CD14-positive monocyte (primary cell): Measurements from ENCODE around the gene CWC15. TPM values are rescaled to one million over a fixed set of nuclear protein-coding genes. Genes with fewer than 3 reads are reported as not detected.

Experiments used
- DNase-seq, 3 donors: peaks; one replicate each; pipeline ENCODE4 v3.0.0-alpha.2; 2011 to 2022
- H2AFZ ChIP-seq: 2 replicates; pipeline ENCODE4 v1.6.0; 2012; ENCODE audit warnings: mild to moderate bottlenecking, low read depth, low read length, inconsistent platforms; ENCODE audit not compliant: insufficient read depth, poor library complexity, severe bottlenecking
- H3K27ac ChIP-seq, 2 donors: 1 replicate in 1 of 2; 2 replicates in 1 of 2; pipeline ENCODE4 v1.5.1; 2012 to 2013; ENCODE audit warnings: low read length in 2 of 2, control low read depth in 1 of 2, inconsistent platforms in 1 of 2, low read depth in 1 of 2, mild to moderate bottlenecking in 1 of 2
- H3K27me3 ChIP-seq, 2 donors: one replicate each; pipeline versions ENCODE4 v1.6.0 to v1.6.1; 2011 to 2013; ENCODE audit warnings: low read length in 2 of 2; ENCODE audit not compliant: control insufficient read depth in 2 of 2, insufficient read depth in 2 of 2
- H3K36me3 ChIP-seq, 2 donors: replicated peaks in 1 of 2; 1 replicate in 1 of 2; 2 replicates in 1 of 2; pipeline versions ENCODE4 v1.5.1 to v1.6.1; 2012 to 2013; ENCODE audit warnings: low read length in 2 of 2, control low read depth in 1 of 2, inconsistent platforms in 1 of 2, mild to moderate bottlenecking in 1 of 2; ENCODE audit not compliant: insufficient read depth in 2 of 2, control insufficient read depth in 1 of 2
- H3K4me1 ChIP-seq, 2 donors: 1 replicate in 1 of 2; 2 replicates in 1 of 2; pipeline versions ENCODE4 v1.5.1 to v1.6.1; 2012 to 2013; ENCODE audit warnings: low read length in 2 of 2, control low read depth in 1 of 2, inconsistent platforms in 1 of 2, mild to moderate bottlenecking in 1 of 2, moderate library complexity in 1 of 2; ENCODE audit not compliant: insufficient read depth in 2 of 2, control insufficient read depth in 1 of 2
- H3K4me2 ChIP-seq: replicated peaks from 2 replicates; pipeline ENCODE3; 2012; ENCODE audit warnings: low read length, moderate library complexity, mild to moderate bottlenecking; ENCODE audit not compliant: poor library complexity, severe bottlenecking; ENCODE audit errors: extremely low read depth
- H3K4me3 ChIP-seq, 3 experiments: fragments of 200-600 bp in 1 of 3; sonication (generic) in 1 of 3; replicated peaks in 1 of 3; 1 replicate in 2 of 3; 2 replicates in 1 of 3; pipeline ENCODE4 v1.5.1; 2011 to 2013; ENCODE audit warnings: low read length in 3 of 3, mild to moderate bottlenecking in 3 of 3, control low read depth in 2 of 3, low read depth in 2 of 3, inconsistent platforms in 1 of 3, moderate library complexity in 1 of 3
- H3K79me2 ChIP-seq: 2 replicates; pipeline ENCODE4 v1.6.0; 2012; ENCODE audit warnings: mild to moderate bottlenecking, control low read depth, inconsistent platforms, low read length, moderate library complexity; ENCODE audit not compliant: insufficient read depth
- H3K9ac ChIP-seq: 2 replicates; pipeline ENCODE4 v1.6.0; 2017; ENCODE audit warnings: low read length, mild to moderate bottlenecking; ENCODE audit not compliant: insufficient read depth, poor library complexity, severe bottlenecking
- H3K9me3 ChIP-seq, 2 donors: replicated peaks in 1 of 2; 1 replicate in 1 of 2; 2 replicates in 1 of 2; pipeline versions ENCODE4 v1.5.1 to v1.6.1; 2012 to 2013; ENCODE audit warnings: low read length in 2 of 2, control low read depth in 1 of 2; ENCODE audit not compliant: control insufficient read depth in 1 of 2, insufficient read depth in 1 of 2
- H4K20me1 ChIP-seq: 2 replicates; pipeline ENCODE4 v1.6.0; 2012; ENCODE audit warnings: mild to moderate bottlenecking, low read length, control low read depth, moderate library complexity; ENCODE audit not compliant: insufficient read depth
- H3K27ac Mint-ChIP-seq, 7 donors: one replicate each; pipeline ENCODE4 v1.8.0; 2020; ENCODE audit warnings: mild to moderate bottlenecking in 7 of 7, mixed read lengths in 7 of 7, moderate library complexity in 6 of 7, inconsistent platforms in 2 of 7
- H3K27me3 Mint-ChIP-seq, 3 donors: one replicate each; pipeline ENCODE4 v1.8.0; 2021 to 2022; ENCODE audit warnings: low read depth in 3 of 3, mild to moderate bottlenecking in 3 of 3, mixed read lengths in 3 of 3, moderate library complexity in 3 of 3, inconsistent platforms in 1 of 3
- H3K36me3 Mint-ChIP-seq, 2 donors: one replicate each; pipeline ENCODE4 v1.8.0; 2020; ENCODE audit warnings: mixed read lengths in 2 of 2, inconsistent platforms in 1 of 2, mild to moderate bottlenecking in 1 of 2
- H3K4me1 Mint-ChIP-seq: one replicate; pipeline ENCODE4 v1.8.0; 2020; ENCODE audit warnings: mild to moderate bottlenecking, mixed read lengths
- H3K4me3 Mint-ChIP-seq, 2 donors: one replicate each; pipeline ENCODE4 v1.8.0; 2020; ENCODE audit warnings: mild to moderate bottlenecking in 2 of 2, mixed read lengths in 2 of 2, moderate library complexity in 1 of 2
- H3K9me3 Mint-ChIP-seq, 7 donors: one replicate each; pipeline ENCODE4 v1.8.0; 2020 to 2022; ENCODE audit warnings: mixed read lengths in 7 of 7, mild to moderate bottlenecking in 6 of 7, moderate library complexity in 6 of 7, inconsistent platforms in 2 of 7
- CTCF ChIP-seq: fragments of 200-600 bp; IDR thresholded peaks from one replicate; pipeline ENCODE4 v1.8.0; 2022; ENCODE audit warnings: antibody characterized with exemption, mild to moderate bottlenecking
- WGBS: methylation state at CpG from one replicate; pipeline ENCODE4 v1.1.5; 2013; ENCODE audit warnings: missing lambda C conversion rate; ENCODE audit not compliant: insufficient coverage; 5-methylcytosine and 5-hydroxymethylcytosine counted together
- intact Hi-C, 2 donors: fragments of 100-400 bp; cut with micrococcal nuclease; formaldehyde crosslinking; loops; one replicate each; pipeline versions ENCODE4 v1.15.0 to v1.15.1; 2023
- polyA plus RNA-seq, 3 donors: library from polyadenylated mRNA; depleted of rRNA in 1 of 3; unstranded in 2 of 3; stranded (reverse) in 1 of 3; fragments of 300-500 nt in 2 of 3; fragments of >200 nt in 1 of 3; fragmentation: Illumina TruSeq in 2 of 3; gene quantifications; 1 replicate in 2 of 3; 2 replicates in 1 of 3; pipeline ENCODE4 v1.2.3, GENCODE V29; 2012 to 2021

The CWC15 gene
- polyA plus RNA-seq, 3 donors = 27.5 to 43.8 (median 38.9) TPM

- intact Hi-C loops = no loop called here
- Histone ChIP-seq H3K36me3 (no peaks in the 10 kb centered on the region), H3K4me2 (no peak overlapping the region), H3K27ac (no peak overlapping the region), H3K4me1 (peaks cover 11 to 13% of the 10 kb centered on the region in 2 donors), H3K79me2 (no peaks in the 10 kb centered on the region), H3K9me3 (no peaks in the 10 kb centered on the region), H3K27me3 (no peaks in the 10 kb centered on the region), H4K20me1 (no peaks in the 10 kb centered on the region), H3K4me3 (no peak overlapping the region), H3K9ac (no peak overlapping the region), H2AFZ (peak overlapping the region; percentile 9)
- peak overlapping the region in 1 of 7 donors; percentile 44 for H3K27ac Mint-ChIP-seq
- no peak for TF ChIP-seq CTCF
- H3K9me3 Mint-ChIP-seq = peaks cover 0 to 7% (median 3%) of the 10 kb centered on the region in 7 donors
- no peak for DNase-seq
- WGBS = 11% methylated on average over 3 of the region's 5 CpGs
- no peaks in the 10 kb centered on the region for H3K36me3 Mint-ChIP-seq
- peaks cover 37% of the 10 kb centered on the region for H3K4me1 Mint-ChIP-seq
- H3K27me3 Mint-ChIP-seq = peaks cover 0 to 3% (median 2%) of the 10 kb centered on the region in 3 donors
- H3K4me3 Mint-ChIP-seq = no peak overlapping the region
These were observed 48.7 kb downstream of the CWC15 start for GRCh38 chr11:94924612-94925011.

- Histone ChIP-seq H3K27ac (no peak overlapping the region), H3K4me1 (peaks cover 11 to 13% of the 10 kb centered on the region in 2 donors), H3K4me2 (no peak overlapping the region), H2AFZ (peak overlapping the region; percentile 9), H3K79me2 (no peaks in the 10 kb centered on the region), H3K4me3 (no peak overlapping the region), H3K36me3 (no peaks in the 10 kb centered on the region), H3K27me3 (no peaks in the 10 kb centered on the region), H4K20me1 (no peaks in the 10 kb centered on the region), H3K9ac (no peak overlapping the region), H3K9me3 (no peaks in the 10 kb centered on the region)
- H3K36me3 Mint-ChIP-seq = no peaks in the 10 kb centered on the region
- intact Hi-C loops = no loop called here
- no peak for TF ChIP-seq CTCF
- no peak for DNase-seq
- peaks cover 37% of the 10 kb centered on the region for H3K4me1 Mint-ChIP-seq
- peaks cover 0 to 7% (median 3%) of the 10 kb centered on the region in 7 donors for H3K9me3 Mint-ChIP-seq
- no peak overlapping the region for H3K4me3 Mint-ChIP-seq
- 55% methylated on average over 4 of the region's 6 CpGs for WGBS
- peaks cover 0 to 3% (median 2%) of the 10 kb centered on the region in 3 donors for H3K27me3 Mint-ChIP-seq
- no peak overlapping the region for H3K27ac Mint-ChIP-seq
These were observed 49.2 kb downstream of the CWC15 start for GRCh38 chr11:94924171-94924572.
